GM12891 (cell line): ENCODE results near the gene ABCG4.
"Not testable (repeated sequence)": the region's sequence is repeated elsewhere in the genome, so short reads cannot be mapped to it uniquely, and the experiment has no call there.

Experiments
- DNase-seq: peaks from one replicate; pipeline ENCODE4 v3.0.0; 2011; ENCODE audit warnings: low spot score; ENCODE audit not compliant: insufficient read length
- FAIRE-seq: peaks from 2 replicates; lab custom pipeline; 2011; peaks lifted over from hg19 to GRCh38; lab: Jason Lieb, UNC
- PAX5 ChIP-seq: IDR thresholded peaks from 2 replicates; pipeline ENCODE4 v1.6.1; 2011; ENCODE audit warnings: low read length, moderate library complexity, mild to moderate bottlenecking; ENCODE audit not compliant: insufficient read depth, severe bottlenecking
- POLR2A ChIP-seq: IDR thresholded peaks from 2 replicates; pipeline ENCODE4 v1.6.1; 2011; ENCODE audit warnings: low read depth, low read length, control low read depth
- POLR2AphosphoS5 ChIP-seq: IDR thresholded peaks from 2 replicates; pipeline ENCODE4 v1.6.1; 2011; ENCODE audit warnings: low read depth, low read length, control low read depth
- POU2F2 ChIP-seq: IDR thresholded peaks from 2 replicates; pipeline ENCODE4 v1.6.1; 2011; ENCODE audit warnings: low read depth, mild to moderate bottlenecking, control low read depth, low read length, moderate library complexity
- SPI1 ChIP-seq: IDR thresholded peaks from 2 replicates; pipeline ENCODE4 v1.6.1; 2011; ENCODE audit warnings: low read depth, low read length, control low read depth
- TAF1 ChIP-seq: IDR thresholded peaks from 2 replicates; pipeline ENCODE4 v1.6.1; 2011; ENCODE audit warnings: low read depth, low read length, control low read depth

The ABCG4 gene

GRCh38 chr11:119125821-119126220 is 23.0 kb upstream of the ABCG4 start:
- FAIRE-seq, result no peak
- TF ChIP-seq POLR2A (no peak), POLR2AphosphoS5 (no peak), TAF1 (no peak), PAX5 (no peak)
- DNase-seq, result no peak

- FAIRE-seq, result no peak
- no peak for DNase-seq
- no peak for TF ChIP-seq SPI1
- TF ChIP-seq POLR2A, result no peak
Observed at GRCh38 chr11:119126675-119127268, 22.1 kb upstream of the ABCG4 start.

DNA sequence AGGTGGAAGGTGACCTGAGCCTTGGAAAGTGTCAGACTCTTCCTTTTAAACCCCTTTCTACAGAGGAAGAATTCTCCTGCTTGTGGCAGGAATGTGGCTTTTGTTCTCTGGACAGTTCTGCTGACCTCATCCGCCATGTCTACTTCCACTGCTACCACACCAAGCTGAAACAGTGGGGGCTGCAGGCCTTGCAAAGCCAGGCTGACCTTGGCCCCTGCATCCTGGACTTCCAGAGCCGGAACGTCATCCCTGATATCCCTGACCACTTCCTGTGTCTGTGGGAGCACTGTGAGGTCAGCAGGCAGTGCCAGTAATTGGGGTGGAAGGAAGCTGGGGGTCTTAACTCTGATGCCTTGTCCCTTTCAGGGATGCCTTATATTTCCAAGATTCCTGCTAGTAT is 18.2 kb upstream of the ABCG4 start:
- DNase-seq (no peak), FAIRE-seq (no peak)

GRCh38 chr11:119134389-119134978 is 14.4 kb upstream of the ABCG4 start:
- DNase-seq (no peak), FAIRE-seq (no peak)
- TF ChIP-seq SPI1 (no peak), POLR2A (no peak), POLR2AphosphoS5 (no peak), PAX5 (no peak), TAF1 (no peak), POU2F2 (no peak)

More for the DNA sequence above, 18.2 kb upstream of the ABCG4 start:
- TF ChIP-seq POLR2A (no peak), TAF1 (no peak), POU2F2 (no peak), SPI1 (no peak)

- FAIRE-seq, DNase-seq: not testable (repeated sequence)
Observed at GRCh38 chr11:119139276-119139675, 9.6 kb upstream of the ABCG4 start.

DNA sequence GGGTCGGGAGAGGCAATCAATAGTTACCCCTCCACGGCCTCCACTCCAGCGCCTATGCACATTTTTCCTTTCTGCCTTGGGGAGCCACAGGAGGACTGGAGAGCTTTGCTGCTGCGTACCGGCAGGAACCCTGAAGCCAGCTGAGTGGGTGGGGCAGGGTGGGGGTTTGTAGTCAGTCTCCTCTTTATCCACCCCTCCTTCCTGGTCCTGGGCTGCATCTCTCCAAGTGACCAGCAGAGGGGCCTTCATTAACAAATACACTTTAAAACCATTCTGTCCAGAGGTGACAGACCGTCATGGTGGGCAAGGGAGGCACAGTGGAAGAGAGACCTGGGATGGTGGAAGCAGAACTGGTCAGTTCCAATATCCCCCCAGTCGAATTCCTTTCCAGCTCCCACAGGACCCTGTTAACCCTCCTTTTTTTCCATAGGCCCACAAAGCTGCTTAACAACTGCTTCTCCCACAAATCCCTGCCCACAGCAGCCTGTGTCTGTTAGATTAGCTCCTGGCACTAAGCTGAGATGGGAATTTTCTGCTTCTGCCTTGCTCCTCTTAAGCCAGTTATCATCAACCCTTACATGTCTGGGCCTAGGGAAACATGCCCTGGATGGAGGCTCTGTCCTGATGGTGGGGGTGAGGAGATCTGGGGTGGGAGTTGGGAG is 3.9 kb upstream of the ABCG4 start:
- no peak for TF ChIP-seq POLR2A
- TF ChIP-seq PAX5, result no peak
- TF ChIP-seq POU2F2, result no peak
- no peak for TF ChIP-seq SPI1
- TF ChIP-seq TAF1, result no peak
- TF ChIP-seq POLR2AphosphoS5, result no peak
- DNase-seq (peak; percentile 66), FAIRE-seq (peak; percentile 62)

DNA sequence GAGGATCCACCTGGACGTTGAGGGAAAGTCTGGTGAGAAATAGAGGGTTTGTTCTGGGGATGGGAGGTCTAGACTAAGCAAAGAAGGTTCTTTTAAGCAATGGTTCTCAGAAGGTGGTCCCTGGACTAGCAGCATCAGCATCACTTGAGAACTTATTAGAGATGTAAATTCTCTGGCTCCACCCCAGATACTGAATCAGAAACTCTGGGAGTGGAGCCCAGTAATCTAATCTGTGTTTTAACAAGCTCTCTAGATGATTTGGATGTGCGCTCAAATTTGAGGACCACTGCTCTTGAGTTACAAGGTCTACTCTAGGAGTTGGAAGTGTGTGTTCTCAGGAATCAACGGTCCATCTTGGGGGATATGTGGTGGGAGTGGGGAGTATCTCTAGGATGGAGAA is 3.3 kb upstream of the ABCG4 start:
- DNase-seq, result no peak
- TF ChIP-seq TAF1 (no peak), POU2F2 (no peak), POLR2A (no peak), POLR2AphosphoS5 (no peak), PAX5 (no peak), SPI1 (no peak)
- FAIRE-seq, result no peak

DNA sequence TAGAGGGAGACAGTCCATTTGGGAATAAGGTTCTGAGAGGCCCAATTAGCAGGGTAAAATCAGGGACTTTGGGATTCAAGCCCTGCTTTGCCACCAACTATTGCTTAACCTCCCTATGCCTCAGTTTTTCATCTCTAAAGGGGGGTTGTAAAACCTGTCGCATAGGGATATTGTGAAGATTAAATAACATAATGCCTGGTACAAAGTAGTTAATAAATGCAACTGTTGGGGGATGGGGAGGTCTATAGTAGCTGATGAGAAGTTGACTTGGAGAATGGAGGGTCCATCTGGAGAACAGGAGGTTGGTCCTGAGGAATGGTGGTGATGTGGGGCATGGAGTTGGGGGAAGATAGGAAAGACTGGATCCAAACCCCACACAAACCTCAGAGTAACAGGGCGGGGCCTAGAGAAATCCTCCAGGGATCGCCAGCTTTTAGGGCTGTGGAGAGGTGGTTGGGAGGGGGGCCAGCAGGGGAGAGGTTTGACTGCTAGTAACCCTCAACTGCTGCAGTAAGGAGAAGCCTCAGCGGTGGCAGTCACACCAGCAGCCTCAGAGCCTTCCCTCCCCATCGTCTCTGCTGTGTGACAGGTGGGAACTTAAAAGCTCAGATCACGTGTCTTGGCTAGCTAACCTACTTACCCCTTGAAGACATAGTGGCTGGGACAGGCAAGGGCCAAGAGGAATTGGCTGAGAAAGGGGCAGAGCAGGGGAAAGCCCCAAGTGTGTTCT is 1.1 kb upstream of the ABCG4 start:
- FAIRE-seq (peak; percentile 67), DNase-seq (no peak)
- no peak for TF ChIP-seq POU2F2
- no peak for TF ChIP-seq POLR2A
- TF ChIP-seq SPI1, result no peak
- no peak for TF ChIP-seq POLR2AphosphoS5
- no peak for TF ChIP-seq PAX5
- TF ChIP-seq TAF1, result no peak

DNA sequence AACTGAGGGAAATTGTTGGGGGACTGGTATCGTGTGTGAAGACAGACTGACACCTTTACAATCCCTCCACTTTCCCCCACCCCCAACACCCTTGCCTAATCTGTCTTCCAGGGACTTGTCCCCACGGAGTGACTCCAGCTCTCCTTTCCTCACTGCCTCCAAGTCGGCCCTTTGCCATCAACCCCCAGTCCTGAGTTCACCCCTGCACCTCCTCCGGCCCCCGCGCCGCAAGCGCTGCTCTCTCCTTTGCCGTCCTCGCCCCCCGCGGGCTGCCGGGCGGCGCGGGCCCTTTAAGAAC is 183 bp upstream of the ABCG4 start:
- no peak for DNase-seq

DNA sequence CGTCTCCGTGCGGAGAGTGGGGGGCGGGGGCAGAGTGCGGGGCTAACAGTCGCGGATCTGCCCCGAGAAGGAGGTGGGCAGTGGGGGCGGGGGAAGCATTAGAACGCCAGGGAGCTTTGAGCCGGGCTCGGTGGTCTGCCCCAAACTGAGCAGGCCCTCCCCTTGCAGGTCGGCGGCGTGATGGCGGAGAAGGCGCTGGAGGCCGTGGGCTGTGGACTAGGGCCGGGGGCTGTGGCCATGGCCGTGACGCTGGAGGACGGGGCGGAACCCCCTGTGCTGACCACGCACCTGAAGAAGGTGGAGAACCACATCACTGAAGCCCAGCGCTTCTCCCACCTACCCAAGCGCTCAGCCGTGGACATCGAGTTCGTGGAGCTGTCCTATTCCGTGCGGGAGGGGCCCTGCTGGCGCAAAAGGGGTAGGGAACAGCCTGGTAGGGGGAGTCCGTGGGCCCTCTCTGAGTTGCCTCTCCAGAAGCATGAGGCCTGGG is 979 bp downstream of the ABCG4 start:
- TF ChIP-seq PAX5, result no peak
- TF ChIP-seq SPI1, result no peak
- TF ChIP-seq POLR2A, result no peak
- TF ChIP-seq TAF1, result no peak
- TF ChIP-seq POLR2AphosphoS5, result no peak
- TF ChIP-seq POU2F2, result no peak
- DNase-seq, result no peak
- FAIRE-seq, result no peak

More for the DNA sequence above, 183 bp upstream of the ABCG4 start:
- no peak for FAIRE-seq
- TF ChIP-seq SPI1 (no peak), POLR2A (no peak), POU2F2 (no peak), TAF1 (no peak), POLR2AphosphoS5 (no peak), PAX5 (no peak)
